GM06990 (cell line): Measurements from ENCODE around the gene RAB6D.
A peak's percentile ranks its signal among the peaks of the same experiment; 100 is the strongest.
"Not testable (repeated sequence)": the region's sequence is repeated elsewhere in the genome, so short reads cannot be mapped to it uniquely, and the experiment has no call there.

Experiments
- DNase-seq: peaks from one replicate; pipeline ENCODE4 v3.0.0-alpha.2; 2011; ENCODE audit not compliant: insufficient read length; ENCODE audit errors: extremely low read depth
- H3K27me3 ChIP-seq: replicated peaks from 2 replicates; pipeline ENCODE4 v1.6.0; 2011; ENCODE audit warnings: low read length; ENCODE audit not compliant: control insufficient read depth, insufficient read depth
- H3K36me3 ChIP-seq: 2 replicates; pipeline ENCODE4 v1.5.1; 2011; ENCODE audit warnings: low read length; ENCODE audit not compliant: control insufficient read depth, insufficient read depth
- H3K4me3 ChIP-seq: replicated peaks from 2 replicates; pipeline ENCODE4 v1.5.1; 2011; ENCODE audit warnings: low read depth, mild to moderate bottlenecking, control low read depth, low read length
- CTCF ChIP-seq: IDR thresholded peaks from 2 replicates; pipeline ENCODE4 v1.5.1; 2011; ENCODE audit warnings: low read length, control low read depth, mild to moderate bottlenecking, inconsistent platforms; ENCODE audit not compliant: insufficient read depth, poor library complexity, severe bottlenecking

Gene RAB6D

GRCh38 chr2:131363703-131364186, at the start of gene RAB6D:
Gene RAB6D (minus strand): TSS chr2:131364168. CDS start chr2:131363720, 448 bp downstream.
- not testable (repeated sequence) for H3K36me3 ChIP-seq, H3K27me3 ChIP-seq, DNase-seq, H3K4me3 ChIP-seq

- H3K36me3 ChIP-seq, result no peaks in the 10 kb centered on the region
- H3K4me3 ChIP-seq, result no peak overlapping the region
- DNase-seq, result no peak
- H3K27me3 ChIP-seq, result no peaks in the 10 kb centered on the region
- peak; percentile 47 for TF ChIP-seq CTCF
Measured at GRCh38 chr2:131413148-131413747, 49.3 kb upstream of the RAB6D start.

GRCh38 chr2:131410173-131410572, 46.2 kb upstream of the RAB6D start:
- Histone ChIP-seq H3K4me3 (no peak overlapping the region), H3K36me3 (no peaks in the 10 kb centered on the region), H3K27me3 (no peaks in the 10 kb centered on the region)
- no peak for DNase-seq
- TF ChIP-seq CTCF, result no peak

DNA sequence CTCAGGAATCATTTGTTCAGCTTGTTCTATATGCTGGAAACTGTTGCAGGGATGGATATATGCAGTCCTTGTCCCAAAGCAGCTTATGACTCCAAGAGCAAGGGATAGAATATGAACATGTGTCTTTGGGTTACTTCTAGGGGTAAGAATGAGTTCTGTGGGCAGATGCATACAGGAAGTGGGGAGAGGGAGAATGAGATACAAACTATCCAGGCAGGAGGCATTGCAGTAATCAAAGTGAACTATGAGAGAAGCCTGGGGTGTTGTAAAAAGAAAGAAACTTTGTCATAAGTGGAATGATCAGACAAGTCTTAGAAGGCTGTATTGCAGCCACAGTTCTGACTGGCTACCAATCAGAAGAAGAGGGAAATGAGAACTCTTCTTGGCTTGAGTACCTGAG, 44.8 kb upstream of the RAB6D start:
- no peak overlapping the region for H3K4me3 ChIP-seq
- TF ChIP-seq CTCF, result no peak
- H3K36me3 ChIP-seq, result no peaks in the 10 kb centered on the region
- DNase-seq, result no peak
- no peaks in the 10 kb centered on the region for H3K27me3 ChIP-seq

DNA sequence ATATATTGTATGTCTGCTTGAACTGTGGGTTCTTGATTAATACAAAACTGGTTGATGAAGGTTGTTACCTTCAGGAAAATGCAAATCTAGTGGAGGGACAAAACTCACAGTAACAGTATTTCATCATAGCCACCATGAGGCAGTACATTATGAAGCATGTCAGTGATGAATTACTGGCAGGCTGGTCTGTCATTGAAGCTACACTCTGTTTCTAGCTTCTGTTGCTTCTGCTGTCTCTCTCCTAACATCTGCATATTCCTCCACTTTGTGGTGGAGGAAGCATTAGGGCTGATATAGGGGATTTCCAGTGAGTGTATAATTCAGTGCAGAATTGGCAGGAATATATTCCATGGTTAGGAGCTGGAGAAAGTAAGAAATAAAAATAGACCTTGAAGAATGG, 44.2 kb upstream of the RAB6D start:
- no peak for TF ChIP-seq CTCF
- no peak for DNase-seq
- Histone ChIP-seq H3K36me3 (no peaks in the 10 kb centered on the region), H3K4me3 (no peak overlapping the region), H3K27me3 (no peaks in the 10 kb centered on the region)

DNA sequence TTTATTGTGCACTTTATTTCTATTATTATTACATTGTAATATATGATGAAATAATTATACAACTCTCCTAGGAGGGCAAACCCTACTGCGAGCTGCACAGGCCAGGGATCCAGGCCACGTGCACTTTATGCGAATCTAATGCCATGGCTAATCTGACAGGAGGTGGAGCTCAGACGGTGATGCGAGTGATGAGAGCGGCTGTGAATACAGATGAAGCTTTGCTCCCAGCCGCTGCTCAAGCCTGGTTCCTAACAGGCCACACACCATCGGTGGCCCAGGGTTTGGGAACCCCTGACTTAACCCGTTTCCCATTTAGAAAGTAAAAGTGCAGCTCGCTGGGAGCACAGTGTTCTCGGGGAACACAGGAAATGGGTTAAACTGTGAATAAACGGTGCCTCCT, 40.8 kb upstream of the RAB6D start:
- no peaks in the 10 kb centered on the region; the same call in 1 of the 2 replicates for H3K27me3 ChIP-seq
- no peaks in the 10 kb centered on the region for H3K36me3 ChIP-seq
- H3K4me3 ChIP-seq, result no peak overlapping the region
- DNase-seq, result no peak
- TF ChIP-seq CTCF, result no peak
